ENCODE data around the gene CD83. TPM values are rescaled to one million over a fixed set of nuclear protein-coding genes. Genes with fewer than 3 reads are reported as not detected.
"Not testable (repeated sequence)": the region's sequence is repeated elsewhere in the genome, so short reads cannot be mapped to it uniquely, and the experiment has no call there.

The CD83 gene, protein sequence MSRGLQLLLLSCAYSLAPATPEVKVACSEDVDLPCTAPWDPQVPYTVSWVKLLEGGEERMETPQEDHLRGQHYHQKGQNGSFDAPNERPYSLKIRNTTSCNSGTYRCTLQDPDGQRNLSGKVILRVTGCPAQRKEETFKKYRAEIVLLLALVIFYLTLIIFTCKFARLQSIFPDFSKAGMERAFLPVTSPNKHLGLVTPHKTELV
- total RNA-seq (2014; rRNA removed; shearing (Covaris generic)): 6.8 and 8.9 TPM in 2 replicates

DNA sequence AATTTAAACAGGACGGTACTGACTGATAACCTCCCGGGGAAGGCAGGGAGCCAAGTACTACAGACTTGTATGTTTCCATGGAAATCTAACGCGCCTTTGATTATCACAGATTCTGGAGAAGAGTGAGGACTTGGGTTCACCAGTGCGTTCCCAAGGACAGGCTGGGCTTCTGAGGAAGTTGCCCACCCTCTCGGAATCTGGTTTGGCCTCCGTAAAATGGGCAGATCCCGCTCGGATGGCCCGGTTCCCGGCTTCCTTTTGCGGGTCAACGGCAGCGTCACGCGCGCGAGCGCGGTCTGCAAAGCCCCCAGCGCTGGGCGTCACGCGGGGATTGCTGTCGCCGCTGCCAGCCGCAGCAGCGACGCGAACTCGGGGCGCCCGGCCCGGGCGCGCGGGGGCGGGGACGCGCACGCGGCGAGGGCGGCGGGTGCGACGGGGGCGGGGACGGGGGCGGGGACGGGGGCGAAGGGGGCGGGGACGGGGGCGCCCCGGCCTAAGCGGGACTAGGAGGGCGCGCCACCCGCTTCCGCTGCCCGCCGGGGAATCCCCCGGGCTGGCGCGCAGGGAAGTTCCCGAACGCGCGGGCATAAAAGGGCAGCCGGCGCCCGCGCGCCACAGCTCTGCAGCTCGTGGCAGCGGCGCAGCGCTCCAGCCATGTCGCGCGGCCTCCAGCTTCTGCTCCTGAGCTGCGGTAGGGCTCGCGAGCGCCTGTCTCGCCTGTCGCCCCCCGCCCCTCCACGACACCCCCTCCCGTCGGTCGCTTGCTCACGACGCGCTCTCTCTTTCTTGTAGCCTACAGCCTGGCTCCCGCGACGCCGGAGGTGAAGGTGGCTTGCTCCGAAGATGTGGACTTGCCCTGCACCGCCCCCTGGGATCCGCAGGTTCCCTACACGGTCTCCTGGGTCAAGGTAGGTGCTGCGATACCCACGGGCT is at the start of gene CD83:
CD83 (plus strand) TSS at position 615 of the 933 bp plus-strand sequence; CDS start at position 655, 40 bp downstream.
- DNase-seq (ENCODE audit: low read depth): peak; percentile 73

GRCh38 chr6:14068133-14068532 is 49.4 kb upstream of the CD83 start:
- peak; percentile 93 for DNase-seq (ENCODE audit: low read depth)

- no peak for DNase-seq (ENCODE audit: low read depth)
Observed at GRCh38 chr6:14068623-14069022, 48.9 kb upstream of the CD83 start.

GRCh38 chr6:14070457-14070856 is 47.1 kb upstream of the CD83 start:
- no peak for DNase-seq (ENCODE audit: low read depth)

- DNase-seq (ENCODE audit: low read depth): peak; percentile 72
Observed at GRCh38 chr6:14072084-14072483, 45.5 kb upstream of the CD83 start.

DNA sequence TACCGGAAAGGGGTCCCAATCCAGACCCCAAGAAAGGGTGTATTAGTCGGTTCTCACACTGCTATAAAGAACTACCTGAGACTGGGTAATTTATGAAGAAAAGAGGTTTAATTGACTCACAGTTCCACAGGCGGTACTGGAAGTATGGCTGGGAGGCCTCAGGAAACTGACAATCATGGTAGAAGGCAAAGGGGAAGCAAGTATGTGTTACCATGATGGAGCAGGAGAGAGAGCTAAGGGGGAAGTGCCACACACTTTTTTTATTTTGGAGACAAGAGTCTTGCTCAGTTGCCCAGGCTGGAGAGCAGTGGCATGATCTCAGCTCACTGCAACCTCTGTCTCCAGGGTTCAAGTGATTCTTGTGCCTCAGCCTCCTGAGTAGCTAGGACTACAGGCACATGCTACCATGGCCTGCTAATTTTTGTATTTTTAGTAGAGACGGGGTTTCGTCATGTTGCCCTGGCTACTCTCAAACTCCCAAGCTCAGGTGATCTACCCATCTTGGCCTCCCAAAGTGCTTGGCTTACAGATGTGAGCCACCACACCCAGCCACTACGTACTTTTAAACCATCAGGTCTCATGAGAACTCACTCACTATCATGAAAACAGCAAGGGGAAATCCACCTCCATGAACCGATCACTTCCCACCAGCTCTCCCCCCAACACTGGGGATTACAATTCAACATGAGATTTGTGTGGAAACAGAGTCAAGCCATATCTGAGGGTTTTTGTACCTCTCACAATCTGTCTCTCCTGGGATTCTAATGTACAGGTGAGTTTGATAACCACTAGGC is 43.8 kb upstream of the CD83 start:
- not testable (repeated sequence) for DNase-seq (ENCODE audit: low read depth)

- DNase-seq (ENCODE audit: low read depth): no peak
Observed at GRCh38 chr6:14074476-14075094, 43.0 kb upstream of the CD83 start.

DNA sequence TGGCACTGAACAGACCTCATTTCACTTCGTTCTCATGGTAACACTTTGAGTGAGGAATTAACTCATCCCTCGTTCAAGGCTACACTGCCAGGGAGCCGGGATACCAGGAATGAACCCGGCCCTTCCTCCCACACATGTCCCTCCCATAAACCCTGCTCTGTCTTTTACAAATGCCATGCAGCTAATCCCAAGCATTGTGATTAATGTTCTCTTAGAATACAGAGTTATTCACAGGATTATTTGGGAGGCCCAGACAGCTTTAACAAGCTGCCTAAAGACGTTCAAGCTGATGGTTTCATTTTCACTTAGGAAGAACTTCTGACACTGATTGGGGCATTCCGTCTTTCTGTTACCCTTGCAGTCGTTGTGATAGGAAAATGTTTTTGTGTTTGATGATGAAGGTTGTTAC is 42.5 kb upstream of the CD83 start:
- peak; percentile 78 for DNase-seq (ENCODE audit: low read depth)

DNA sequence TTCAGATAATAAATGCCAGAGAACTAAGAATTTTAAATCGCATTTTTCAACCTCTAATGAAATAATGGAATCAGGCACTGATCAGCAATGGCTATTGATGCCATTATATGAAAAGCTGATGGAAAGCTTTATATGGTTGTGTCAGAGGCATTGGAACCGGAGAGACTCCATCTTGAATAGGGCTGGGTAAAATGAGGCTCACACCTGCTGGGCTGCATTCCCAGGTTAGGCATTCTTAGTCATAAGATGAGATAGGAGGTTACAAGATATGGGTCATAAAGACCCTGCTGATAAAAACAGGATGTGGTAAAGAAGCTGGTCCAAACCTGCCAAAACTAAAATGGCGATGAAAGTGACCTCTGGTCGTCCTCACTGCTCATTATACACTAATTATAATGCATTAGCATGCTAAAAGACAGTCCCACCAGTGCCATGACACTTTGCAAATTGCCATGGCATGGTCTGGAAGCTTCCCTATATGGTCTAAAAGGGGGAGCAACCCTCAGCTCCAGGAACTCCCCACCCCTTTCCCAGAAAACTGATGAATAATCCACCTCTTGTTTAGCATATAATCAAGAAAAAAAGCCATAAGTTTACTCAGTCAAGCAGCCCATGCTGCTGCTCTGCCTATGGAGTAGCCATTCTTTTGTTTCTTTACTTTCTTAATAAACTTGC is 40.2 kb upstream of the CD83 start:
- peak; percentile 21 for DNase-seq (ENCODE audit: low read depth)

GRCh38 chr6:14079433-14079832 is 38.1 kb upstream of the CD83 start:
- peak; percentile 76 for DNase-seq (ENCODE audit: low read depth)

GRCh38 chr6:14079971-14080370 is 37.6 kb upstream of the CD83 start:
- DNase-seq (ENCODE audit: low read depth): peak; percentile 30

DNA sequence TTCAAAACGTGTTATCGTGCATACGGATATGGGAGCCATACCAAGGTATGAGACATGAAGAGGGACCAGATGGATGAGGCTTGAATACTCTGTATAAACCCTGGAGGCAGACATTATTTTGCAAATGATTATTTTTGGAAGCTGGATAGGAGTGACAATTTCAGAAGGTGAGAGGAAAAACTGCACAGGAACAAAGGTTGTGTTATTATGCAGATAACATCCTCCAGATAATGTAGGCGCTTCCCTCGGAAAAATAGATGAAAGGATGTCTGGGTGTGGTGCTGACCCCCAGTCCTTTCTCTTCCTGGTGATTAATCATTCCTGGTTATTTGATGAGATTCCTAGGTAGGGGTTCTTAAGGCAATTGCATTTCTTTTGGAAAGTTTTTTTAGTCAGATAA is 36.4 kb upstream of the CD83 start:
- DNase-seq (ENCODE audit: low read depth): no peak

DNA sequence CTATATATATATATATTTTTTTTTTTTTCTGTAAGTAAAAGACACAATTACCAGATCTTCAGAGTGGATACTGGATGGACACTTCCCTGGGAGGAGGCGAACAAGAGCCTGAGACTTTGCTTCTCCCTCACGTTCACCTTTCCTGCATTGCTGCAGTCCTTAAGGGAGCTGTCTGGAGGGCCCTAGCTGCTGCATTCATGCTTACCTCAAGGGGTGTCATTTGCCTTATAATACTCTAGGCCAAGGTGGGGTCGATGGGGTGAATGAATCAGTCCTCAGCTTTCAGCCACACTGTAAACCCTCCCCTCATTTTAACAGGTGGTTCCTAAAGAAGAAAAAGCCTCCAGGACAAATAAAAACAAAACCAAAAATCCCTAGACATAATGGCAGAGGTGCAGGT is 34.8 kb upstream of the CD83 start:
- no peak for DNase-seq (ENCODE audit: low read depth)

- no peak for DNase-seq (ENCODE audit: low read depth)
Observed at GRCh38 chr6:14083262-14083661, 34.3 kb upstream of the CD83 start.

GRCh38 chr6:14083751-14084150 is 33.8 kb upstream of the CD83 start:
- no peak for DNase-seq (ENCODE audit: low read depth)

DNA sequence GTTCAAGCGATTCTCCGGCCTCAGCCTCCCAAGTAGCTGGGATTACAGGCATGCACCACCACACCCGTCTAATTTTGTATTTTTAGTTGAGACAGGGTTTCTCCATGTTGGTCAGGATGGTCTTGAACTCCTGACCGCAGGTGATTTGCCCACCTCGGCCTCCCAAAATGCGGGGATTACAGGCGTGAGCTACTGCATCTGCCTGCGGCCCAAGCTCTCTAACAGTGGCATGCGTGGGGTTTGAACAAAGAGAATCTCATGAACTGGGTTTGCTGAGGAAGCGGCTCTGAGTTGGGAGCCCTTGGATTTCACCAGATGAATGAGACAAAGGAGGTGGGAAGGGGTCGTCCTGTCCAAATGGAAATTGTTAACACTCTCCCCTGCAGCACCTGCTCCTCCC is 33.2 kb upstream of the CD83 start:
- DNase-seq (ENCODE audit: low read depth): no peak

GRCh38 chr6:14085176-14085787 is 32.3 kb upstream of the CD83 start:
- no peak for DNase-seq (ENCODE audit: low read depth)

GRCh38 chr6:14086701-14087100 is 30.9 kb upstream of the CD83 start:
- peak; percentile 47 for DNase-seq (ENCODE audit: low read depth)

DNA sequence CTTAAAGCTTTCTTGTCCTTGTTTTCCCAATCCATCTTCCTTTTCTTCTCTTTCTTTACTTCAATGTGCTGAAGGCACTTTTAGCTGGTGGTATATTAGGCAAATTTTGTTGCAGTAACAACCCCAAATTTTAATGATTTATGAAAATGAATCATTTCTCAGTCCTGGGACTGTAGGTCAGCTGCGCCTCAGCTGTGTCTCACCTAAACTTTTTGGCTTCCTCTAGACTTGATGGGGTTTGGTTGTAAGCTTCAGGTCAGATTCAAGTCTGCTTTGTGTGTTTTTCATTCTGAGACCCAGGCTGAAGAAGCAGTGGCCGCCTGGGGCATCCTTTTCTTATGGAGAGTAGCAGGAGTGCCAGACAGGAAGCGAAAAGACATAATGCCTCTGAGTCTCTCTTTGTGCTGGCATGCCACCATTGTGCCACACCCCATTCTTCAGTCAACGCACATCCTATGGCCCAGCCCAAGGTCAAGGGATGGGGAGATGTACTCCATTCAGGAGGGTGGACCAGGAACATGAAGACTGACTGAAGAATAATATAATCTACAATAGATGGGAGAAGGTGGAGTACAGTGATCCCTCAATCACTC is 28.9 kb upstream of the CD83 start:
- peak; percentile 25 for DNase-seq (ENCODE audit: low read depth)

GRCh38 chr6:14089224-14089623 is 28.3 kb upstream of the CD83 start:
- no peak for DNase-seq (ENCODE audit: low read depth)

Data from M059J (cell line).